Neural crest cell (in vitro differentiated cells): Measurements from ENCODE around the gene RBM19. TPM values are rescaled to one million over a fixed set of nuclear protein-coding genes. Genes with fewer than 3 reads are reported as not detected.

Experiments used
- DNase-seq: peaks from one replicate; pipeline ENCODE4 v3.0.0; 2021; ENCODE audit warnings: low read depth, mixed read lengths, low spot score
- H3K27ac Mint-ChIP-seq: one replicate; pipeline ENCODE4 v1.8.0; 2021; ENCODE audit warnings: mild to moderate bottlenecking, mixed read lengths; ENCODE audit not compliant: unreplicated experiment
- H3K27me3 Mint-ChIP-seq: 2 replicates; pipeline ENCODE4 v1.8.0; 2021; ENCODE audit warnings: low read depth, mild to moderate bottlenecking, mixed read lengths
- H3K36me3 Mint-ChIP-seq: 2 replicates; pipeline ENCODE4 v1.8.0; 2021; ENCODE audit warnings: low read depth, mild to moderate bottlenecking, mixed read lengths
- H3K4me1 Mint-ChIP-seq: 2 replicates; pipeline ENCODE4 v1.8.0; 2021; ENCODE audit warnings: mixed read lengths
- H3K4me3 Mint-ChIP-seq: one replicate; pipeline ENCODE4 v1.8.0; 2021; ENCODE audit warnings: mild to moderate bottlenecking, mixed read lengths
- H3K9me3 Mint-ChIP-seq: 2 replicates; pipeline ENCODE4 v1.8.0; 2021; ENCODE audit warnings: mixed read lengths
- CTCF ChIP-seq: fragments of 200-600 bp; sonication (generic); conservative IDR thresholded peaks from 2 replicates; pipeline ENCODE4 v1.5.0; 2021; ENCODE audit warnings: antibody characterized with exemption, mild to moderate bottlenecking
- total RNA-seq: library from RNA; stranded (reverse); gene quantifications from 2 replicates; pipeline ENCODE4 v1.2.1, GENCODE V29; 2021

RBM19 gene
- total RNA-seq, 1 donor from 2014 or later, result 42.6 TPM

- no peak for DNase-seq
- H3K4me1 Mint-ChIP-seq, result no peaks in the 10 kb centered on the region
- TF ChIP-seq CTCF, result no peak
- H3K4me3 Mint-ChIP-seq, result no peak overlapping the region
- no peaks in the 10 kb centered on the region for H3K36me3 Mint-ChIP-seq
- no peaks in the 10 kb centered on the region for H3K9me3 Mint-ChIP-seq
- H3K27ac Mint-ChIP-seq, result no peak overlapping the region
- H3K27me3 Mint-ChIP-seq, result peaks cover 98% of the 10 kb centered on the region
Observed at GRCh38 chr12:113990250-113991223, 24.4 kb upstream of the RBM19 start.

- no peaks in the 10 kb centered on the region for H3K36me3 Mint-ChIP-seq
- no peak overlapping the region for H3K27ac Mint-ChIP-seq
- H3K4me1 Mint-ChIP-seq, result no peaks in the 10 kb centered on the region
- DNase-seq, result no peak
- H3K9me3 Mint-ChIP-seq, result no peaks in the 10 kb centered on the region
- peaks cover 86% of the 10 kb centered on the region for H3K27me3 Mint-ChIP-seq
- TF ChIP-seq CTCF, result no peak
- H3K4me3 Mint-ChIP-seq, result no peak overlapping the region
Observed at GRCh38 chr12:113988976-113989375, 22.9 kb upstream of the RBM19 start.

- TF ChIP-seq CTCF, result no peak
- H3K9me3 Mint-ChIP-seq, result no peaks in the 10 kb centered on the region
- peaks cover 84% of the 10 kb centered on the region for H3K27me3 Mint-ChIP-seq
- no peak overlapping the region for H3K27ac Mint-ChIP-seq
- no peaks in the 10 kb centered on the region for H3K36me3 Mint-ChIP-seq
- H3K4me1 Mint-ChIP-seq, result no peaks in the 10 kb centered on the region
- no peak for DNase-seq
- no peak overlapping the region for H3K4me3 Mint-ChIP-seq
Observed at GRCh38 chr12:113988064-113988451, 21.9 kb upstream of the RBM19 start.

- no peak for TF ChIP-seq CTCF
- Mint-ChIP-seq H3K4me3 (no peak overlapping the region), H3K27ac (no peak overlapping the region), H3K9me3 (no peaks in the 10 kb centered on the region), H3K4me1 (no peaks in the 10 kb centered on the region), H3K27me3 (peaks cover 79% of the 10 kb centered on the region), H3K36me3 (no peaks in the 10 kb centered on the region)
- DNase-seq, result no peak
Observed at GRCh38 chr12:113987261-113988063, 21.3 kb upstream of the RBM19 start.

- DNase-seq, result no peak
- TF ChIP-seq CTCF, result no peak
- Mint-ChIP-seq H3K9me3 (no peaks in the 10 kb centered on the region), H3K4me3 (no peak overlapping the region), H3K27me3 (peaks cover 66% of the 10 kb centered on the region), H3K27ac (no peak overlapping the region), H3K36me3 (no peaks in the 10 kb centered on the region), H3K4me1 (no peaks in the 10 kb centered on the region)
Observed at GRCh38 chr12:113984464-113984863, 18.3 kb upstream of the RBM19 start.
